PC-9 (cell line): ENCODE measurements around the gene ATP11B. TPM values are rescaled to one million over a fixed set of nuclear protein-coding genes. Genes with fewer than 3 reads are reported as not detected.
"Not testable (repeated sequence)": the region's sequence is repeated elsewhere in the genome, so short reads cannot be mapped to it uniquely, and the experiment has no call there.

Experiments
- BruUV-seq: library from RNA; stranded (reverse); fragments of 400-500 nt; replicated peaks from 2 replicates; lab custom pipeline; 2021; lab: Mats Ljungman, UMichigan
- CTCF ChIA-PET: fragments of 300-600 bp; sonication (Branson Sonifier 250); formaldehyde crosslinking; loops from one replicate; lab custom pipeline; 2022; ENCODE audit warnings: antibody characterized with exemption; lab: Charles Lee
- POLR2A ChIA-PET: fragments of 300-600 bp; sonication (Branson Sonifier 250); formaldehyde crosslinking; loops from one replicate; lab custom pipeline; 2022; ENCODE audit warnings: antibody characterized with exemption; ENCODE audit not compliant: unreplicated experiment; lab: Charles Lee
- DNase-seq, 2 experiments: peaks; one replicate each; pipeline versions ENCODE4 v3.0.0 to v3.0.0-alpha.2; 2015 to 2022; ENCODE audit warnings: mixed read lengths in 1 of 2
- H2AFZ ChIP-seq: fragments of 200-600 bp; sonication (generic); 2 replicates; pipeline ENCODE4 v1.8.1; 2017; ENCODE audit warnings: antibody characterized with exemption
- H3F3A ChIP-seq: fragments of 200-600 bp; sonication (generic); 2 replicates; pipeline ENCODE4 v1.8.1; 2017; ENCODE audit warnings: antibody characterized with exemption, mild to moderate bottlenecking, low read depth; ENCODE audit not compliant: insufficient read depth
- H3K27ac ChIP-seq: fragments of 200-600 bp; sonication (generic); 2 replicates; pipeline ENCODE4 v1.6.1; 2016; ENCODE audit warnings: mixed run types
- H3K27me3 ChIP-seq: fragments of 200-600 bp; sonication (generic); 2 replicates; pipeline ENCODE4 v1.6.1; 2016; ENCODE audit warnings: low read depth, mixed run types; ENCODE audit not compliant: insufficient read depth
- H3K36me3 ChIP-seq: fragments of 200-600 bp; sonication (generic); 2 replicates; pipeline ENCODE4 v1.6.1; 2016; ENCODE audit warnings: low read depth, mixed run types
- H3K4me1 ChIP-seq: fragments of 200-600 bp; sonication (generic); replicated peaks from 2 replicates; pipeline ENCODE4 v1.6.1; 2016; ENCODE audit warnings: mixed run types; ENCODE audit not compliant: insufficient read depth
- H3K4me2 ChIP-seq: fragments of 200-600 bp; sonication (generic); 2 replicates; pipeline ENCODE4 v1.6.1; 2017; ENCODE audit warnings: mixed run types
- H3K4me3 ChIP-seq: fragments of 200-600 bp; sonication (generic); 2 replicates; pipeline ENCODE4 v1.6.1; 2016; ENCODE audit warnings: mixed run types
- H3K79me2 ChIP-seq: fragments of 200-600 bp; sonication (generic); 2 replicates; pipeline ENCODE4 v1.6.1; 2017; ENCODE audit warnings: low read depth, mixed run types
- H3K9me2 ChIP-seq: fragments of 200-600 bp; sonication (generic); 2 replicates; pipeline ENCODE4 v1.8.1; 2017; ENCODE audit warnings: mild to moderate bottlenecking; ENCODE audit not compliant: insufficient read depth
- H3K9me3 ChIP-seq: fragments of 200-600 bp; sonication (generic); 2 replicates; pipeline ENCODE4 v1.8.1; 2016; ENCODE audit warnings: low read depth; ENCODE audit not compliant: insufficient read depth
- H4K20me1 ChIP-seq: fragments of 200-600 bp; sonication (generic); 2 replicates; pipeline ENCODE4 v1.8.1; 2017; ENCODE audit not compliant: insufficient read depth
- CTCF ChIP-seq: fragments of 200-600 bp; sonication (generic); conservative IDR thresholded peaks from 2 replicates; pipeline ENCODE4 v1.6.1; 2017; ENCODE audit warnings: mixed run types, antibody characterized with exemption, mild to moderate bottlenecking, moderate library complexity
- EZH2 ChIP-seq: fragments of 200-600 bp; sonication (generic); IDR thresholded peaks from 2 replicates; pipeline ENCODE4 v1.8.0; 2017; ENCODE audit warnings: antibody characterized with exemption, low read depth
- intact Hi-C: fragments of 100-400 bp; cut with micrococcal nuclease; formaldehyde crosslinking; loops from one replicate; pipeline ENCODE4 v1.10.0; 2022; ENCODE audit not compliant: unreplicated experiment
- total RNA-seq: library from RNA; stranded (reverse); gene quantifications from 2 replicates; pipeline ENCODE4 v1.2.3, GENCODE V29; 2021

ATP11B gene
- total RNA-seq, 1 experiment from 2014 or later, result 66.5 TPM

- H3K4me2 ChIP-seq, result no peak overlapping the region
- H3K79me2 ChIP-seq, result peaks cover 35% of the 10 kb centered on the region
- no peaks in the 10 kb centered on the region for H3K4me1 ChIP-seq
- no TSS peak for BruUV-seq
- H4K20me1 ChIP-seq, result no peaks in the 10 kb centered on the region; the same call in 1 of the 2 replicates
- intact Hi-C loops, result no loop called here
- no peaks in the 10 kb centered on the region for H3K9me2 ChIP-seq
- H3K27me3 ChIP-seq, result no peaks in the 10 kb centered on the region
- TF ChIP-seq EZH2 (no peak), CTCF (no peak)
- no peak overlapping the region for H3K27ac ChIP-seq
- CTCF ChIA-PET, result no interaction called here
- H3K9me3 ChIP-seq, result no peaks in the 10 kb centered on the region
- no peak for DNase-seq
- POLR2A ChIA-PET, result interaction anchor here (0.6 kb wide), 1 partner anchor 63 kb away, joined by 9 read pairs; no protein-coding TSS in a partner anchor
- no peak overlapping the region for H2AFZ ChIP-seq
- H3F3A ChIP-seq, result no peaks in the 10 kb centered on the region
- no peak overlapping the region for H3K4me3 ChIP-seq
- no peaks in the 10 kb centered on the region for H3K36me3 ChIP-seq
These were observed 28.1 kb downstream of the ATP11B start for GRCh38 chr3:182821221-182821981.

DNA sequence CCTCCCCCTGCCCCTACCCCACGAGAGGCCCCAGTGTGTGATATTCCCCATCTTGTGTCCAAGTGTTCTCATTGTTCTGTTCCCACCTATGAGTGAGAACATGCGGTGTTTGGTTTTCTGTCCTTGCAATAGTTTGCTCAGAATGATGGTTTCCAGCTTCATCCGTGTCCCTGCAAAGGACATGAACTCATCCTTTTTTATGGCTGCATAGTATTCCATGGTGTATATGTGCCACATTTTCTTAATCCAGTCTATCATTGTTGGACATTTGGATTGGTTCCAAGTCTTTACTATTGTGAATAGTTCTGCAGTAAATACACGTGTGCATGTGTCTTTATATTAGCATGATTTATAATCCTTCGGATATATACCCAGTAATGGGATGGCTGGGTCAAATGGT is 29.0 kb downstream of the ATP11B start:
- H3K9me2 ChIP-seq, H3F3A ChIP-seq, BruUV-seq, CTCF ChIA-PET, intact Hi-C loops, H3K4me3 ChIP-seq, H3K9me3 ChIP-seq, H3K27ac ChIP-seq, H3K4me1 ChIP-seq, H3K27me3 ChIP-seq, H2AFZ ChIP-seq, H4K20me1 ChIP-seq, DNase-seq, H3K4me2 ChIP-seq, H3K36me3 ChIP-seq, POLR2A ChIA-PET: not testable (repeated sequence)
- peaks cover 33% of the 10 kb centered on the region for H3K79me2 ChIP-seq

GRCh38 chr3:182824957-182825356 is 31.7 kb downstream of the ATP11B start:
- ChIA-PET CTCF (no interaction called here), POLR2A (no interaction called here)
- no peaks in the 10 kb centered on the region for H3K9me2 ChIP-seq
- H3K4me2 ChIP-seq, result no peak overlapping the region
- no TSS peak for BruUV-seq
- no peaks in the 10 kb centered on the region for H3K9me3 ChIP-seq
- 0 out of 2 replicates have a peak, but pooled peaks cover 4% of the 10 kb centered on the region for H3K36me3 ChIP-seq
- no peaks in the 10 kb centered on the region for H3K4me1 ChIP-seq
- 0 out of 2 replicates have a peak, but pooled peaks cover 4% of the 10 kb centered on the region for H4K20me1 ChIP-seq
- no peak overlapping the region for H3K27ac ChIP-seq
- H3K4me3 ChIP-seq, result no peak overlapping the region
- no peaks in the 10 kb centered on the region for H3K27me3 ChIP-seq
- TF ChIP-seq EZH2 (no peak), CTCF (no peak)
- no peak overlapping the region for H2AFZ ChIP-seq
- 0 out of 2 replicates have a peak, but pooled peaks cover 19% of the 10 kb centered on the region for H3K79me2 ChIP-seq
- no peak for DNase-seq
- intact Hi-C loops, result no loop called here
- no peaks in the 10 kb centered on the region; the same call in 1 of the 2 replicates for H3F3A ChIP-seq
